ENCODE results near the gene PFN3. TPM values are rescaled to one million over a fixed set of nuclear protein-coding genes. Genes with fewer than 3 reads are reported as not detected.
"Not testable (repeated sequence)": the region's sequence is repeated elsewhere in the genome, so short reads cannot be mapped to it uniquely, and the experiment has no call there.

Gene PFN3
- total and polyA plus RNA-seq, 12 donors: not detected

DNA sequence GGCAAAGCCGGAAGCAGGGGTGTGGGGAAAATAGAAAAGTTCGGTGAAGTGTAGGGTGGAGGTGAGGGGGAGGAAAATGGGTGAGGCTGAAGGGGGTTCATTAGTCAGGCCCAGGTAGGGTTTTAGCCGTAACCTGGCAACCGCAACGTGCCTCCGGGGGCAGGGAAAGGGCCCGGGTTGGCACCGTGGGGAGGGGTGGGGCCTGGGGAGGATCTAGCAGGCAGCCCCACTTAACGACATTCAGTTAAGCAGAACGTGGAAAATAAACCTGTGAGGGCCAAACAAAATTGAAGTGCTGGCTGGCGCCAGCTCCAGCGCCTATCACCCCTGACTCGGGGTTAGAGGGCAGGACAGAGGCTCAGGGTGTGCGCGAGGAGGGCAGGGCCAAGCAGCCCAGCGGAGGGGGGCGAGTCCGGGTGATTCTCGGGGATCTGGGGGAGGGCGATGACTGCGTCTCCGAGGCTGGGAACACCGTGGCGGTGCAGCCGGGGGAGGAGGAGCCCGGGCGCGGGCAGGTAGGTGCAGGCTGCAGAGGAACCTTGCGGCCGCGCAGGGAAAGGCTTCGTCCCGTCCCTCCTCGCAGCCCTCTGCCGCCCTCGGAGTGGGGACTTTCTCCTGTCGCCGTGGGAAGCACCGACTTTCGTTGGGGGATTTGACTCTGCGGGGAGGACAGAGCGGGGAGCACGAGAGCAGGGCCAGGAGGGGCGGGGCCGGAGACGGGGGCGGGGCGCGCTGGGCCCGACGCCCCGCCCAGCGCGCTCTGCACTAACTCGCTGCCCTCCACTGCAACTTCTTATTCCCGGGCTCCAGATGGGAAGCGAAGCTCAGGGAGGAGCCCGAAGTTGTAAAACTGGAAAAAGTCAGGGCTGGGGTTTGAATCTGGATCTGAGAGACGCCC is 37.6 kb downstream of the PFN3 start:
- Histone ChIP-seq H3K27ac (peak overlapping the region in 1 of 5 donors; percentile 44), H3K27me3 (no peaks in the 10 kb centered on the region), H3K4me3 (peak overlapping the region in 2 of 4 donors; percentile 18 to 55), H3K36me3 (replicated peaks in 1 of 2) (no peaks in the 10 kb centered on the region), H3K4me1 (replicated peaks in 1 of 2) (peaks cover 27 to 29% of the 10 kb centered on the region in 2 donors), H3K9me3 (replicated peaks in 1 of 3) (no peaks in the 10 kb centered on the region)
- TF ChIP-seq POLR2A (IDR thresholded peaks at IDR 0.05): no peak
- 9 to 18% (median 13%) methylated on average over 28 to 59 of the region's 59 CpGs for WGBS, 4 donors
- peak in 6 of 7 donors; percentile 37 to 67 (median 59) for DNase-seq
- intact Hi-C loops (cut with DNase I): no loop called here

DNA sequence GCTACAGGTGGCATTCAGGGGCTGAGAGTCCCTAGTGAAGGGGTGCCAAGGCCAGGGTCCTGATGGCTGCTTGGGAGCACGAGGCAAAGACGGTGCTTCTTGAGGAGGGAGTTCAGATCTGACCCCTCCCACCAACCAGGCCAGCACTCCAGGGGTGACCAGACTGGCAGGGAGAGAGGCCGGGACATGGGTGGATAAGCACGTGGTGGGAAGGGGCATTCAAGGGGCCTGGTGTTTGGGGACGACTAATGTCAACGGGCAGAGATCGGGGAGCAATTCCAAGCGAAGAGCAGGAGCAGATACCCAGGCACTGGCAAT is 38.2 kb downstream of the PFN3 start:
- WGBS, 4 donors: 72 to 82% (median 78%) methylated on average over 8 of the region's 8 CpGs
- Histone ChIP-seq H3K4me3 (no peak overlapping the region), H3K27ac (no peak overlapping the region), H3K9me3 (replicated peaks in 1 of 3) (no peaks in the 10 kb centered on the region), H3K4me1 (replicated peaks in 1 of 2) (peaks cover 23% of the 10 kb centered on the region in 2 donors), H3K27me3 (no peaks in the 10 kb centered on the region), H3K36me3 (replicated peaks in 1 of 2) (no peaks in the 10 kb centered on the region)
- intact Hi-C loops (cut with DNase I): no loop called here
- DNase-seq: no peak
- no peak for TF ChIP-seq POLR2A (IDR thresholded peaks at IDR 0.05)
- TF ChIP-seq, protein P1, sequence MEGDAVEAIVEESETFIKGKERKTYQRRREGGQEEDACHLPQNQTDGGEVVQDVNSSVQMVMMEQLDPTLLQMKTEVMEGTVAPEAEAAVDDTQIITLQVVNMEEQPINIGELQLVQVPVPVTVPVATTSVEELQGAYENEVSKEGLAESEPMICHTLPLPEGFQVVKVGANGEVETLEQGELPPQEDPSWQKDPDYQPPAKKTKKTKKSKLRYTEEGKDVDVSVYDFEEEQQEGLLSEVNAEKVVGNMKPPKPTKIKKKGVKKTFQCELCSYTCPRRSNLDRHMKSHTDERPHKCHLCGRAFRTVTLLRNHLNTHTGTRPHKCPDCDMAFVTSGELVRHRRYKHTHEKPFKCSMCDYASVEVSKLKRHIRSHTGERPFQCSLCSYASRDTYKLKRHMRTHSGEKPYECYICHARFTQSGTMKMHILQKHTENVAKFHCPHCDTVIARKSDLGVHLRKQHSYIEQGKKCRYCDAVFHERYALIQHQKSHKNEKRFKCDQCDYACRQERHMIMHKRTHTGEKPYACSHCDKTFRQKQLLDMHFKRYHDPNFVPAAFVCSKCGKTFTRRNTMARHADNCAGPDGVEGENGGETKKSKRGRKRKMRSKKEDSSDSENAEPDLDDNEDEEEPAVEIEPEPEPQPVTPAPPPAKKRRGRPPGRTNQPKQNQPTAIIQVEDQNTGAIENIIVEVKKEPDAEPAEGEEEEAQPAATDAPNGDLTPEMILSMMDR (IDR thresholded peaks at IDR 0.05): no peak

DNA sequence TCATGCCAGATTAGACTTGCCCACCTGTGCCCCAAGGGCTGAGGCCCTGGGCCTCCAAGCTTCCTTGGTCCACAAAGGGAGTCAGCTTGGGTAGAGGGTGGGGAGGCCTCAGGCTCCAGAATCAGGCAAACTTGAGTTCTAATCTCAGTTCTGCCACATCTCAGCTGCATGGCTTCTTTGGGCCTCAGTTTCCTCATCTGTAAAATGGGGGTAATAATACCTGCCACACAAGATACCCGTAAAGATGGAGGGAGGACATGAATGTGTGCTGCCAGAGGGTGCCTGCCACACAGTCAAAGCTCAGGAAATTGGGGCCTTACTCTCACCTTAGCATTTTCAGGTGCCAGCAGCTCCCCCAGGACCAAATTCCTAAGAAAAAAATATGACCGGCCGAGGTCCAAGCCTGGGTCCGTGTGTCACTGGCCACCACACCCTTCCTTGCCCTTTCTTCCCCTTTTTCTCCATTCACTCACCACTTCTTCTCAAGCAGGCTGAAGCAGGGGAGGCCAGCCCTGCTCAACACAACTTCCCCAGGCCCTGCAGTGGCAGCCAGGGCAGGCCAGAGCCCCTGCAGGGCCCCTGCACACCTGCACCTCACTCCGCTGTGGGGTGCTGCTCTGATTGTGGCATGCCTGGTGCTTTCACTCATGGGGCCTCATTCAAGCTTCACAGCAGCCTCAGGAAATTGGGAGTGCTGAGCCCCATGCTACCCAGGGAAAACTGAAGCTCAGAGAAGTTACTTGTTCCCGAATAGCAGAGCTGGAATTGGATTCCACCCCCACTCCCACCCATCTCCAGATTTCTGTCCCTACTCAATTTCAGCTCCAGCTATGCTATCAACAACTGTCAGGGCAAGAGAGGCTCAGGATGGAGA is 38.8 kb downstream of the PFN3 start:
- H3K4me3 ChIP-seq: no peak overlapping the region
- WGBS, 4 donors: 73 to 84% (median 81%) methylated on average over 6 of the region's 6 CpGs
- H3K36me3 ChIP-seq (replicated peaks in 1 of 2): no peaks in the 10 kb centered on the region
- no peak overlapping the region for H3K27ac ChIP-seq
- intact Hi-C loops (cut with DNase I): no loop called here
- H3K4me1 ChIP-seq (replicated peaks in 1 of 2): peaks cover 20% of the 10 kb centered on the region in 2 donors
- TF ChIP-seq POLR2A (IDR thresholded peaks at IDR 0.05): no peak
- TF ChIP-seq, protein P1 (IDR thresholded peaks at IDR 0.05): no peak
- H3K9me3 ChIP-seq (replicated peaks in 1 of 3): no peaks in the 10 kb centered on the region
- no peak for DNase-seq
- H3K27me3 ChIP-seq: no peaks in the 10 kb centered on the region

DNA sequence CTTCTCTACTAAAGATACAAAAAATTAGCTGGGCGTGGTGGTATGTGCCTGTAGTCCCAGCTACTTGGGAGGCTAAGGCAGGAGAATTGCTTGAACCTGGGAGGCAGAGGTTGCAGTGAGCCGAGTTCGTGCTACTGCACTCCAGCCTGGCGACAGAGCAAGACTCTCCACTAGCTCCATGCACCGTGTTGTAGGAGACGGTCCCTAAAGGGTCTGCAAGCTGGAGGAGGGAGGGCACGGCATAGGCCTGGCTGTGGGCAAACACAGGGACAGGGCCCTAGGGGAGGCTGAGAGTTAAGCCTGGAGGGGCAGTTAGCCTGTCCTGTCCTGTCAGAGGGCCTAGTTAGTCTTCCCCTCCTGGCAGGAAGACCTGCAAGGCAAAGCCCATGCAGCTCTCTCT is 39.7 kb downstream of the PFN3 start:
- H3K4me3 ChIP-seq; H3K27ac ChIP-seq; H3K27me3 ChIP-seq; H3K9me3 ChIP-seq (replicated peaks in 1 of 3); intact Hi-C loops (cut with DNase I); H3K36me3 ChIP-seq (replicated peaks in 1 of 2); DNase-seq: not testable (repeated sequence)
- peaks cover 13% of the 10 kb centered on the region in 2 donors for H3K4me1 ChIP-seq (replicated peaks in 1 of 2)
- WGBS, 4 donors: 83 to 92% (median 91%) methylated on average over 5 to 7 of the region's 7 CpGs

DNA sequence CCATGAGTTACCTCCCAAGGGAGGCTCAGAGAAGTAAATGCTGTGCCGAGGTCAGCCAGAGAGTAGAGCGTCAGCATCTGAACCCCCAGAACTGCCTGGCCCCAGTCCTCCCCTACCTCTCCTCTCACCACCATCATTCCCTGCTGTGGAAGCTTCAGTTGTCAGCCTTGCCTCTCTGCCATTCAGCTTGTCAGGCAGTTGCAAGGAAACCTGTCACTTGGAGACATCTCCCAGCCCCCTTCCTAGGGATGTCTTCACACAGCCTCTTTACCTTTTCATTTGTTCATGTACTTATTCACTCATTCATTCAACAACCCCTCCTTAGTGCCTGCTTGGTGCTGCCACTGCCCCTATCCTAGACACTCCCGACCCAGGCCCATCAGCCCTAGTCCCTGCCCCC is 40.6 kb downstream of the PFN3 start:
- intact Hi-C loops (cut with DNase I): no loop called here
- H3K4me1 ChIP-seq (replicated peaks in 1 of 2): peaks cover 13% of the 10 kb centered on the region in 2 donors

More for the DNA sequence above, 40.6 kb downstream of the PFN3 start:
- no peak for DNase-seq
- H3K36me3 ChIP-seq (replicated peaks in 1 of 2): no peaks in the 10 kb centered on the region
- 77 to 84% (median 78%) methylated on average over 3 of the region's 3 CpGs for WGBS, 4 donors
- H3K9me3 ChIP-seq (replicated peaks in 1 of 3): no peaks in the 10 kb centered on the region
- H3K27me3 ChIP-seq: no peaks in the 10 kb centered on the region
- no peak overlapping the region for H3K4me3 ChIP-seq
- no peak overlapping the region for H3K27ac ChIP-seq
- TF ChIP-seq POLR2A (IDR thresholded peaks at IDR 0.05): no peak
- TF ChIP-seq, protein P1 (IDR thresholded peaks at IDR 0.05): no peak

Data from adrenal gland (tissue), 12 donors.